ENCODE results near the gene CEP70. TPM values are rescaled to one million over a fixed set of nuclear protein-coding genes. Genes with fewer than 3 reads are reported as not detected.

Gene CEP70
- total RNA-seq, 5 donors from 2014 or later (not counting 1 experiment from before 2014, with no cell fraction given), result 14.5 to 23.4 (median 21.7) TPM

DNA sequence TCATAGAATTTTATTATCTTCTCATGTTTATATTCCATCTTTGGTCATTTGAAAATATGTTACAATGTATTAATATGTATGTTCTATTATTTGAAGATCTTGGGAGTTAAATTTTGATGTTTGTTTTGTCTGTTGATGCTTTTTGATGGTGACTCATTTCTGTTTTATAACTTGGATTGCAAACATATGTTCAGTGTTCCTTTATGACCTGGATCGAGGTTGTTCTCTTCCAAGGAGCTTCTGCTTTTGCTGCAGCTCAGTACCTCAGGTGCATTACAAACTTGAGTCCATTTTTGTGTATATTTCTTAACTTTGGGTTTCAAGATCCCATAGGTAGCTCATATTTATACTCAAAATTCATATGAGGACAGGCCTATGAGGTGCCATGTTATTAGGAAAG lies 122.6 kb downstream of the CEP70 start:
- Histone ChIP-seq H3K4me3 (ENCODE audit: control insufficient read depth in 1 of 2, extremely low read depth in 1 of 2, low read length in 1 of 2) (no peak overlapping the region), H3K36me3 (ENCODE audit: control insufficient read depth in 2 of 2, extremely low read depth in 1 of 2, insufficient read depth in 1 of 2, low read length in 1 of 2) (no peaks in the 10 kb centered on the region), H3K9me3 (no peaks in the 10 kb centered on the region), H3K27ac (ENCODE audit: low read length) (no peak overlapping the region), H3K27me3 (replicated peaks in 1 of 2; ENCODE audit: control insufficient read depth in 2 of 2, extremely low read depth in 1 of 2, insufficient read depth in 2 of 2, low read length in 1 of 2) (peaks cover 0 to 12% of the 10 kb centered on the region in 2 experiments), H3K4me1 (ENCODE audit: control insufficient read depth in 1 of 2, extremely low read depth in 1 of 2, insufficient read depth in 2 of 2, low read length in 2 of 2) (no peaks in the 10 kb centered on the region)
- DNase-seq (no peak), ATAC-seq (replicated peaks in 1 of 4) (no peak)
- H3K4me1 Mint-ChIP-seq, result no peaks in the 10 kb centered on the region
- no CpG with 5 or more reads among the region's 1 CpG for WGBS (ENCODE audit: insufficient coverage)
- ChIA-PET POLR2A (no interaction called here), CTCF (no interaction called here)
- H3K36me3 Mint-ChIP-seq, result no peaks in the 10 kb centered on the region
- peaks cover 5 to 7% of the 10 kb centered on the region in 2 donors for H3K27me3 Mint-ChIP-seq
- H3K27ac Mint-ChIP-seq, result no peak overlapping the region
- no peaks in the 10 kb centered on the region for H3K9me3 Mint-ChIP-seq
- no peak overlapping the region for H3K4me3 Mint-ChIP-seq

GRCh38 chr3:138470687-138471086 lies 123.4 kb downstream of the CEP70 start:
- Histone ChIP-seq H3K4me3 (ENCODE audit: control insufficient read depth in 1 of 2, extremely low read depth in 1 of 2, low read length in 1 of 2) (no peak overlapping the region), H3K27ac (ENCODE audit: low read length) (no peak overlapping the region), H3K36me3 (ENCODE audit: control insufficient read depth in 2 of 2, extremely low read depth in 1 of 2, insufficient read depth in 1 of 2, low read length in 1 of 2) (no peaks in the 10 kb centered on the region), H3K27me3 (replicated peaks in 1 of 2; ENCODE audit: control insufficient read depth in 2 of 2, extremely low read depth in 1 of 2, insufficient read depth in 2 of 2, low read length in 1 of 2) (peaks cover 0 to 12% of the 10 kb centered on the region in 2 experiments), H3K9me3 (no peaks in the 10 kb centered on the region), H3K4me1 (ENCODE audit: control insufficient read depth in 1 of 2, extremely low read depth in 1 of 2, insufficient read depth in 2 of 2, low read length in 2 of 2) (no peaks in the 10 kb centered on the region)
- no CpG with 5 or more reads among the region's 3 CpGs for WGBS (ENCODE audit: insufficient coverage)
- H3K4me3 Mint-ChIP-seq, result no peak overlapping the region
- H3K27ac Mint-ChIP-seq, result no peak overlapping the region
- DNase-seq (no peak), ATAC-seq (replicated peaks in 1 of 4) (no peak)
- H3K36me3 Mint-ChIP-seq, result no peaks in the 10 kb centered on the region
- CTCF ChIA-PET, result no interaction called here
- POLR2A ChIA-PET, result no interaction called here
- H3K4me1 Mint-ChIP-seq, result no peaks in the 10 kb centered on the region
- H3K9me3 Mint-ChIP-seq, result no peaks in the 10 kb centered on the region
- peaks cover 5 to 7% of the 10 kb centered on the region in 2 donors for H3K27me3 Mint-ChIP-seq

GRCh38 chr3:138469874-138470273 lies 124.2 kb downstream of the CEP70 start:
- Histone ChIP-seq H3K27ac (ENCODE audit: low read length) (no peak overlapping the region), H3K4me3 (ENCODE audit: control insufficient read depth in 1 of 2, extremely low read depth in 1 of 2, low read length in 1 of 2) (no peak overlapping the region), H3K4me1 (ENCODE audit: control insufficient read depth in 1 of 2, extremely low read depth in 1 of 2, insufficient read depth in 2 of 2, low read length in 2 of 2) (no peaks in the 10 kb centered on the region), H3K27me3 (replicated peaks in 1 of 2; ENCODE audit: control insufficient read depth in 2 of 2, extremely low read depth in 1 of 2, insufficient read depth in 2 of 2, low read length in 1 of 2) (peaks cover 0 to 14% of the 10 kb centered on the region in 2 experiments), H3K36me3 (ENCODE audit: control insufficient read depth in 2 of 2, extremely low read depth in 1 of 2, insufficient read depth in 1 of 2, low read length in 1 of 2) (no peaks in the 10 kb centered on the region), H3K9me3 (no peaks in the 10 kb centered on the region)
- H3K36me3 Mint-ChIP-seq, result no peaks in the 10 kb centered on the region
- no peak overlapping the region for H3K27ac Mint-ChIP-seq
- no peaks in the 10 kb centered on the region for H3K9me3 Mint-ChIP-seq
- ChIA-PET POLR2A (no interaction called here), CTCF (no interaction called here)
- H3K4me1 Mint-ChIP-seq, result no peaks in the 10 kb centered on the region
- no peak for ATAC-seq (replicated peaks in 1 of 4)
- H3K27me3 Mint-ChIP-seq, result peaks cover 5 to 10% of the 10 kb centered on the region in 2 donors
- no peak for DNase-seq
- WGBS (ENCODE audit: insufficient coverage), result 87% methylated on average over 3 of the region's 6 CpGs
- no peak overlapping the region for H3K4me3 Mint-ChIP-seq

DNA sequence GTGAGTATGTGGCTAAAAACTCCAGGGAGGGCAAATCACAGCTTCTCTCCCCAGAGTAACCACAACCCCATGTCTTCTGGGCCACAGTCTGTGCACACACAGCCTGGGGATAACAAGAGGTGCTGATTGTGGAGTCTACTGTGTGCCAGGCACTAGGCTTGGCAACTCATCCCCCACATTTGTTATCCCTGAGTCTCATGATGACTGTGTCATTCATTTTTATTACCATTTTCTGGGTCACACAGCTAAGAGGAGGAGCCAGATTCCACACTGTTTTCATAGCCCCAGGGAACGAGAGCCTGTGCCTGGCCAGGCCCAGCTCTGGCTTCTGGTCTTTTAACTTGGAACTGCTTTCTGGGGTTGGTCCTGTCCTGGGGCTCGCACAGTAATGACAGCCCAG lies 125.2 kb downstream of the CEP70 start:
- POLR2A ChIA-PET, result no interaction called here
- H3K9me3 Mint-ChIP-seq, result no peaks in the 10 kb centered on the region
- H3K27me3 Mint-ChIP-seq, result peaks cover 5 to 12% of the 10 kb centered on the region in 2 donors
- H3K36me3 Mint-ChIP-seq, result no peaks in the 10 kb centered on the region
- Histone ChIP-seq H3K36me3 (ENCODE audit: control insufficient read depth in 2 of 2, extremely low read depth in 1 of 2, insufficient read depth in 1 of 2, low read length in 1 of 2) (no peaks in the 10 kb centered on the region), H3K4me3 (ENCODE audit: control insufficient read depth in 1 of 2, extremely low read depth in 1 of 2, low read length in 1 of 2) (no peak overlapping the region), H3K4me1 (ENCODE audit: control insufficient read depth in 1 of 2, extremely low read depth in 1 of 2, insufficient read depth in 2 of 2, low read length in 2 of 2) (no peaks in the 10 kb centered on the region), H3K27ac (ENCODE audit: low read length) (no peak overlapping the region), H3K27me3 (replicated peaks in 1 of 2; ENCODE audit: control insufficient read depth in 2 of 2, extremely low read depth in 1 of 2, insufficient read depth in 2 of 2, low read length in 1 of 2) (peaks cover 0 to 23% of the 10 kb centered on the region in 2 experiments), H3K9me3 (no peaks in the 10 kb centered on the region)
- CTCF ChIA-PET, result interaction anchor here in 1 of 2 donors (0.6 kb wide), 1 partner anchor 465 kb away, joined by 3 read pairs; no protein-coding TSS in a partner anchor
- H3K4me3 Mint-ChIP-seq, result no peak overlapping the region
- no peaks in the 10 kb centered on the region for H3K4me1 Mint-ChIP-seq
- ATAC-seq (replicated peaks in 1 of 4) (no peak), DNase-seq (no peak)
- WGBS (ENCODE audit: insufficient coverage), result 76% methylated on average over 2 of the region's 2 CpGs
- H3K27ac Mint-ChIP-seq, result no peak overlapping the region

DNA sequence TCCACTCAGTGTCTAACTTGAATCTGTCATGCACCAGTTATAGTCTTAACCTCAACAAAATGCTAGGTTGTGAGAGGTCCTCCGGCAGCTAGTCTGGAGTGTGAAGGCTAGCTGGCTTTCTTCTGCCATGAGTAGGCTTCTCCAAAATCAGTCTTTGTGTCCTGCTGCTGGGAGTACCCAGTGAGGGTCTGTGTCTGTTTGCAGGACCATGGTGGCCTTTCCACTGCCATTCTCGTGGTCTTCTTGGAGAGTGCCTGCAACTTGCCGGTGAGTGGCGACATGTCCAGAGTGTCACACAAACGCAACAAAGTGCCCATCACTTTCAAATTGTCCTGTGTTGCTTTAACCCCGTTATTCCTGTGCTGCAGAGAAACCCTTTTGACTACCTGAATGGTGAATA lies 125.6 kb downstream of the CEP70 start:
- no peaks in the 10 kb centered on the region for H3K9me3 Mint-ChIP-seq
- ATAC-seq (replicated peaks in 1 of 4) (no peak), DNase-seq (no peak)
- WGBS (ENCODE audit: insufficient coverage), result 65% methylated on average over 4 of the region's 6 CpGs
- Histone ChIP-seq H3K27me3 (replicated peaks in 1 of 2; ENCODE audit: control insufficient read depth in 2 of 2, extremely low read depth in 1 of 2, insufficient read depth in 2 of 2, low read length in 1 of 2) (peaks cover 0 to 26% of the 10 kb centered on the region in 2 experiments), H3K27ac (ENCODE audit: low read length) (no peak overlapping the region), H3K36me3 (ENCODE audit: control insufficient read depth in 2 of 2, extremely low read depth in 1 of 2, insufficient read depth in 1 of 2, low read length in 1 of 2) (no peaks in the 10 kb centered on the region), H3K9me3 (no peaks in the 10 kb centered on the region), H3K4me3 (ENCODE audit: control insufficient read depth in 1 of 2, extremely low read depth in 1 of 2, low read length in 1 of 2) (no peak overlapping the region), H3K4me1 (ENCODE audit: control insufficient read depth in 1 of 2, extremely low read depth in 1 of 2, insufficient read depth in 2 of 2, low read length in 2 of 2) (no peaks in the 10 kb centered on the region)
- H3K4me3 Mint-ChIP-seq, result no peak overlapping the region
- ChIA-PET POLR2A (no interaction called here), CTCF (interaction anchor here in 1 of 2 donors (0.6 kb wide), 1 partner anchor 466 kb away, joined by 3 read pairs; no protein-coding TSS in a partner anchor)
- H3K4me1 Mint-ChIP-seq, result no peaks in the 10 kb centered on the region
- H3K27ac Mint-ChIP-seq, result no peak overlapping the region
- no peaks in the 10 kb centered on the region for H3K36me3 Mint-ChIP-seq
- peaks cover 5 to 12% of the 10 kb centered on the region in 2 donors for H3K27me3 Mint-ChIP-seq

GRCh38 chr3:138467931-138468330 lies 126.1 kb downstream of the CEP70 start:
- no peak overlapping the region for H3K27ac ChIP-seq (ENCODE audit: low read length)
- H3K27ac Mint-ChIP-seq, result no peak overlapping the region
- POLR2A ChIA-PET, result no interaction called here
- ATAC-seq (replicated peaks in 1 of 4) (no peak), DNase-seq (no peak)
- H3K4me3 ChIP-seq (ENCODE audit: control insufficient read depth in 1 of 2, extremely low read depth in 1 of 2, low read length in 1 of 2), result no peak overlapping the region
- H3K27me3 Mint-ChIP-seq, result peaks cover 9 to 12% of the 10 kb centered on the region in 2 donors
- no peaks in the 10 kb centered on the region for H3K4me1 Mint-ChIP-seq
- WGBS (ENCODE audit: insufficient coverage), result 100% methylated on average over 1 of the region's 5 CpGs
- no peak overlapping the region for H3K4me3 Mint-ChIP-seq
- H3K4me1 ChIP-seq (ENCODE audit: control insufficient read depth in 1 of 2, extremely low read depth in 1 of 2, insufficient read depth in 2 of 2, low read length in 2 of 2), result no peaks in the 10 kb centered on the region
- CTCF ChIA-PET, result no interaction called here
- no peaks in the 10 kb centered on the region for H3K36me3 ChIP-seq (ENCODE audit: control insufficient read depth in 2 of 2, extremely low read depth in 1 of 2, insufficient read depth in 1 of 2, low read length in 1 of 2)
- H3K27me3 ChIP-seq (replicated peaks in 1 of 2; ENCODE audit: control insufficient read depth in 2 of 2, extremely low read depth in 1 of 2, insufficient read depth in 2 of 2, low read length in 1 of 2), result peaks cover 0 to 26% of the 10 kb centered on the region in 2 experiments
- no peaks in the 10 kb centered on the region for H3K36me3 Mint-ChIP-seq
- no peaks in the 10 kb centered on the region for H3K9me3 Mint-ChIP-seq
- H3K9me3 ChIP-seq, result no peaks in the 10 kb centered on the region

- H3K27ac Mint-ChIP-seq, result no peak overlapping the region
- H3K36me3 ChIP-seq (ENCODE audit: control insufficient read depth in 2 of 2, extremely low read depth in 1 of 2, insufficient read depth in 1 of 2, low read length in 1 of 2), result no peaks in the 10 kb centered on the region
- no peak overlapping the region for H3K4me3 ChIP-seq (ENCODE audit: control insufficient read depth in 1 of 2, extremely low read depth in 1 of 2, low read length in 1 of 2)
- H3K9me3 Mint-ChIP-seq, result no peaks in the 10 kb centered on the region
- no peak overlapping the region for H3K4me3 Mint-ChIP-seq
- ATAC-seq (replicated peaks in 1 of 4) (no peak), DNase-seq (no peak)
- peaks cover 15 to 19% of the 10 kb centered on the region in 2 donors for H3K27me3 Mint-ChIP-seq
- H3K9me3 ChIP-seq, result no peaks in the 10 kb centered on the region
- H3K4me1 ChIP-seq (ENCODE audit: control insufficient read depth in 1 of 2, extremely low read depth in 1 of 2, insufficient read depth in 2 of 2, low read length in 2 of 2), result no peaks in the 10 kb centered on the region
- WGBS (ENCODE audit: insufficient coverage), result 69% methylated on average over 2 of the region's 2 CpGs
- H3K27me3 ChIP-seq (replicated peaks in 1 of 2; ENCODE audit: control insufficient read depth in 2 of 2, extremely low read depth in 1 of 2, insufficient read depth in 2 of 2, low read length in 1 of 2), result peaks cover 0 to 29% of the 10 kb centered on the region in 2 experiments
- CTCF ChIA-PET, result interaction anchor here in 1 of 2 donors (0.6 kb wide), 1 partner anchor 160 kb away, joined by 3 read pairs; no protein-coding TSS in a partner anchor
- no peak overlapping the region for H3K27ac ChIP-seq (ENCODE audit: low read length)
- no peaks in the 10 kb centered on the region for H3K4me1 Mint-ChIP-seq
- no peaks in the 10 kb centered on the region for H3K36me3 Mint-ChIP-seq
- POLR2A ChIA-PET, result no interaction called here
Measured at GRCh38 chr3:138465925-138466324, 128.1 kb downstream of the CEP70 start.
